ENCODE results near the gene METTL16. TPM values are rescaled to one million over a fixed set of nuclear protein-coding genes. Genes with fewer than 3 reads are reported as not detected.

Gene METTL16
- total and polyA plus RNA-seq, 2 of the 4 experiments (the other 2 are of a cell fraction) = 11.8 to 15.4 TPM

DNA sequence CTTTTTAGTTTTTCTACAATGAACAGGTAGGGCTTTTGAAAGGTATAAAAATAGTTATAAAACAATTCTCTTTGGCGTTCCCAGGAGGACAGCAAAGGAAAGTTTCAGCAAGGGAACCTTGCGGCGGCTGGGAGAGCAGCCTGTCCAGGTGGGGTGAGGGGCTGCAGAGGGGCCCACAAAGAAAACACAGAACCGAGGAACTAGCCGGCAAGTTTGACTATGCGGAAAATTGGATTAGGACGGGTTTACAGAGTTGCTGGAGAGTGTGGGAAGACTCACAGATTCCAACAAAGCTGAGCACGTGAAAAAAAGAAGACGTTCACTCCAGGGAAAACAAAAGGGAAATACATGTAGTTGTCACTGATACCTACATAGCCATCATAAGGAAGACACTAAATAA is 40.2 kb upstream of the METTL16 start:
- Histone ChIP-seq H2AFZ (replicated peaks; ENCODE audit: low read length, poor library complexity) (no peak overlapping the region), H3K23ac (ENCODE audit: low read depth, low read length) (no peak overlapping the region), H3K36me3 (ENCODE audit: control insufficient read depth, insufficient read depth, low read length) (no peaks in the 10 kb centered on the region), H3K79me1 (ENCODE audit: low read depth in 1 of 2, low read length in 2 of 2) (no peaks in the 10 kb centered on the region), H4K91ac (ENCODE audit: insufficient read depth, low read depth, low read length) (no peak overlapping the region), H2BK120ac (ENCODE audit: low read depth, low read length) (no peak overlapping the region), H4K5ac (ENCODE audit: low read depth, low read length) (no peak overlapping the region), H3K27ac (ENCODE audit: insufficient read depth, low read length) (no peak overlapping the region), H4K8ac (ENCODE audit: low read depth in 2 of 2, low read length in 2 of 2) (no peak overlapping the region), H3K18ac (ENCODE audit: low read depth, low read length) (no peak overlapping the region), H3K9me3 (ENCODE audit: control insufficient read depth, insufficient read depth, low read length) (no peaks in the 10 kb centered on the region), H3K56ac (ENCODE audit: extremely low read depth, insufficient read depth, low read length) (no peak overlapping the region), H2BK5ac (ENCODE audit: low read depth, low read length, poor library complexity, severe bottlenecking) (no peak overlapping the region), H3K4me2 (ENCODE audit: low read depth, low read length) (no peak overlapping the region), H2BK20ac (ENCODE audit: low read depth, low read length) (no peak overlapping the region), H3K27me3 (ENCODE audit: control insufficient read depth, insufficient read depth, low read length) (peaks cover 14% of the 10 kb centered on the region), H3K9ac (ENCODE audit: low read depth, low read length) (no peak overlapping the region), H4K20me1 (ENCODE audit: insufficient read depth, low read length) (no peaks in the 10 kb centered on the region), H3K14ac (replicated peaks; ENCODE audit: low read depth, low read length) (no peak overlapping the region), H3K4ac (ENCODE audit: low read depth, low read length) (no peak overlapping the region), H2AK9ac (replicated peaks; ENCODE audit: low read depth, low read length, poor library complexity) (no peak overlapping the region), H3K9me1 (ENCODE audit: insufficient read depth, low read length) (no peaks in the 10 kb centered on the region), H3K4me1 (ENCODE audit: control insufficient read depth, insufficient read depth, low read length) (no peaks in the 10 kb centered on the region), H2BK15ac (ENCODE audit: low read depth, low read length) (no peak overlapping the region), H2AK5ac (ENCODE audit: low read depth, low read length) (no peak overlapping the region), H3K4me3 (ENCODE audit: insufficient read depth, low read depth, low read length) (no peak overlapping the region)
- DNase-seq (no peak), ATAC-seq (ENCODE audit: low read depth) (no peak)
- POLR2A ChIA-PET (ENCODE audit: unreplicated experiment) = no interaction called here
- no TSS peak for BruUV-seq (replicated peaks)
- 16% methylated on average over 7 of the region's 9 CpGs; no CpG with 5 or more reads in 1 of the 2 experiments for WGBS, 2 experiments (ENCODE audit: extremely low coverage in 2 of 2, insufficient read length in 1 of 2)
- TF ChIP-seq, protein P1, sequence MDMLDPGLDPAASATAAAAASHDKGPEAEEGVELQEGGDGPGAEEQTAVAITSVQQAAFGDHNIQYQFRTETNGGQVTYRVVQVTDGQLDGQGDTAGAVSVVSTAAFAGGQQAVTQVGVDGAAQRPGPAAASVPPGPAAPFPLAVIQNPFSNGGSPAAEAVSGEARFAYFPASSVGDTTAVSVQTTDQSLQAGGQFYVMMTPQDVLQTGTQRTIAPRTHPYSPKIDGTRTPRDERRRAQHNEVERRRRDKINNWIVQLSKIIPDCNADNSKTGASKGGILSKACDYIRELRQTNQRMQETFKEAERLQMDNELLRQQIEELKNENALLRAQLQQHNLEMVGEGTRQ (IDR thresholded peaks at IDR 0.05; ENCODE audit: low read depth, low read length) = no peak
- TF ChIP-seq POLR2A (IDR thresholded peaks at IDR 0.05; ENCODE audit: low read depth, low read length) (no peak), SMC3 (IDR thresholded peaks at IDR 0.05; ENCODE audit: low read depth, low read length) (no peak)
- in situ Hi-C loops (cut with MboI; ENCODE audit: low sequenced_read_pairs) = no loop called here
- intact Hi-C loops (cut with micrococcal nuclease) = no loop called here
- CTCF ChIA-PET = no interaction called here
- dilution Hi-C loops (cut with HindIII; ENCODE audit: low sequenced_read_pairs, unreplicated experiment) = no loop called here
